HepG2 (cell line): Measurements from ENCODE around the gene PTK7. TPM values are rescaled to one million over a fixed set of nuclear protein-coding genes. Genes with fewer than 3 reads are reported as not detected.

Source experiments
- ELK4 ChIP-seq: sonication (generic); formaldehyde crosslinking; IDR thresholded peaks from 2 replicates; pipeline ENCODE4 v1.9.0; 2021; ENCODE audit warnings: missing genetic modification reagents, borderline replicate concordance
- GATAD2A ChIP-seq: IDR thresholded peaks from 2 replicates; pipeline ENCODE4 v1.6.1; 2016
- HNRNPH1 ChIP-seq: fragments of 200-400 bp; formaldehyde crosslinking; optimal IDR thresholded peaks from 2 replicates; pipeline ENCODE3; 2017; ENCODE audit warnings: mild to moderate bottlenecking, low read depth, low read length
- NAIF1 ChIP-seq: sonication (generic); formaldehyde crosslinking; IDR thresholded peaks from 2 replicates; pipeline ENCODE4 v1.5.0; 2020; ENCODE audit warnings: mild to moderate bottlenecking, missing genetic modification reagents, borderline replicate concordance
- NR0B2 ChIP-seq: sonication (generic); formaldehyde crosslinking; IDR thresholded peaks from 2 replicates; pipeline ENCODE4 v1.4.0; 2020; ENCODE audit warnings: mild to moderate bottlenecking, missing genetic modification reagents
- PLSCR1 ChIP-seq: sonication (generic); formaldehyde crosslinking; IDR thresholded peaks from 2 replicates; pipeline ENCODE4 v1.5.0; 2020; ENCODE audit warnings: missing genetic modification reagents, mild to moderate bottlenecking, borderline replicate concordance
- SIX1 ChIP-seq: sonication (generic); formaldehyde crosslinking; IDR thresholded peaks from 2 replicates; pipeline ENCODE4 v1.4.0; 2020; ENCODE audit warnings: missing genetic modification reagents, borderline replicate concordance
- SIX4 ChIP-seq: sonication (generic); formaldehyde crosslinking; IDR thresholded peaks from 2 replicates; pipeline ENCODE4 v1.4.0; 2020; ENCODE audit warnings: missing genetic modification reagents
- SNAPC4 ChIP-seq: sonication (generic); formaldehyde crosslinking; IDR thresholded peaks from 2 replicates; pipeline ENCODE4 v1.4.0; 2020; ENCODE audit warnings: mild to moderate bottlenecking, missing genetic modification reagents
- TFAP4 ChIP-seq: sonication (generic); IDR thresholded peaks from 2 replicates; pipeline ENCODE4 v1.6.1; 2016; ENCODE audit warnings: low read depth, borderline replicate concordance
- ZBTB34 ChIP-seq: sonication (generic); formaldehyde crosslinking; IDR thresholded peaks from 2 replicates; pipeline ENCODE4 v1.8.0; 2022; ENCODE audit warnings: mild to moderate bottlenecking, missing genetic modification reagents
- ZNF3 ChIP-seq: IDR thresholded peaks from 2 replicates; pipeline ENCODE4 v1.7.0; 2017; ENCODE audit warnings: inconsistent platforms
- polyA plus RNA-seq, 8 experiments: library from polyadenylated mRNA; depleted of rRNA in 3 of 8; stranded (reverse) in 7 of 8; unstranded in 1 of 8; fragments of >200 nt; fragmentation: Illumina TruSeq in 4 of 8; extraction: Trizol in 4 of 8; gene quantifications; 2 replicates each; pipeline versions ENCODE4 v1.2.1 to v1.2.3, GENCODE V29; 2011 to 2016; ENCODE audit warnings: low read depth in 4 of 8, missing spikeins in 1 of 8, mixed read lengths in 1 of 8; ENCODE audit not compliant: insufficient read depth in 1 of 8
- total RNA-seq, 5 experiments: library from RNA; depleted of rRNA; stranded (reverse); fragments of >200 nt; fragmentation: Illumina TruSeq; extraction: Trizol; gene quantifications; 2 replicates each; pipeline ENCODE4 v1.2.3, GENCODE V29; 2016; ENCODE audit warnings: low read depth in 1 of 5

The PTK7 gene
- total and polyA plus RNA-seq, 2 of the 13 experiments (the other 11 are each of a cell fraction or from before 2014, with no cell fraction given), result 98.5 to 99.8 TPM

GRCh38 chr6:43170931-43171706 lies 95.0 kb downstream of the PTK7 start, which contains the start of gene SRF (continued):
- TF ChIP-seq ZBTB34 (CRISPR knock-in tag) (no peak), TFAP4 (no peak), NAIF1 (CRISPR knock-in tag) (0 out of 2 replicates have a peak, but pooled peaks have one; percentile 58), HNRNPH1 (no peak), NR0B2 (CRISPR knock-in tag) (peak; percentile 38; the same call in 1 of the 2 replicates), PLSCR1 (no peak), SIX1 (CRISPR knock-in tag) (0 out of 2 replicates have a peak, but pooled peaks have one; percentile 12), SNAPC4 (peak; percentile 92), GATAD2A (CRISPR knock-in tag) (no peak; the same call in 1 of the 2 replicates), ELK4 (0 out of 2 replicates have a peak, but pooled peaks have one; percentile 35), ZNF3 (CRISPR knock-in tag) (0 out of 2 replicates have a peak, but pooled peaks have one; percentile 33), SIX4 (CRISPR knock-in tag) (peak; percentile 13; the same call in 1 of the 2 replicates)
